Measurements from ENCODE around the gene SNTG2.

GRCh38 chr2:1313240-1313924 lies 362.7 kb downstream of the SNTG2 start:
- TF ChIP-seq CTCF (IDR thresholded peaks at IDR 0.05) (no peak), EP300 (IDR thresholded peaks at IDR 0.05) (no peak)

Data from tibial nerve (tissue), 4 donors.